Astrocyte (in vitro differentiated cells and primary cell): ENCODE data around the gene WSCD2.

Source experiments
- EZH2 ChIP-seq: IDR thresholded peaks from 2 replicates; pipeline ENCODE4 v1.6.1; 2012; ENCODE audit warnings: mild to moderate bottlenecking, low read length, inconsistent platforms; ENCODE audit not compliant: insufficient read depth
- TF ChIP-seq, protein P1 (sequence below): IDR thresholded peaks from 2 replicates; pipeline ENCODE4 v1.5.1; 2011; ENCODE audit warnings: low read depth, mild to moderate bottlenecking, inconsistent platforms, low read length, moderate library complexity; ENCODE audit not compliant: insufficient read depth

DNA sequence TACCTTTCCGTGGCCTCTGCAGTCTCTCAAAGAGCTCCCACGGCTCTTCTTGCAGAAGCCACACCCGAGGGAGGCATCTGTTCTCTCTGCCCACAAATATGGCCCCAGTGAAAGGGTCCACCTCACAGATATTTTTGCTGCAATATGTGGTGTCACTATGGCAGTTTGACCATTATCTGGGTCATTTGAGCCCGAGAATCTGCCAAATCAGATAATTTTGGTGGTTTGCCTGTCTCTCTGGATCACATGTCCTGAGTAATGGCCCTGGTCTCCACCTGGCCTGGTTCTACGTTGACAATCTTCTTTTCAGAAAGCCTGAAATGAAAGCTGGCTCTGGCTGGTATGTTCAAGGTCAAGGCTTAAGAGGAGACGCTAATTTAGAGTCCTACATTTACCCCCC, 5.7 kb upstream of the WSCD2 start:
- TF ChIP-seq, protein P1, sequence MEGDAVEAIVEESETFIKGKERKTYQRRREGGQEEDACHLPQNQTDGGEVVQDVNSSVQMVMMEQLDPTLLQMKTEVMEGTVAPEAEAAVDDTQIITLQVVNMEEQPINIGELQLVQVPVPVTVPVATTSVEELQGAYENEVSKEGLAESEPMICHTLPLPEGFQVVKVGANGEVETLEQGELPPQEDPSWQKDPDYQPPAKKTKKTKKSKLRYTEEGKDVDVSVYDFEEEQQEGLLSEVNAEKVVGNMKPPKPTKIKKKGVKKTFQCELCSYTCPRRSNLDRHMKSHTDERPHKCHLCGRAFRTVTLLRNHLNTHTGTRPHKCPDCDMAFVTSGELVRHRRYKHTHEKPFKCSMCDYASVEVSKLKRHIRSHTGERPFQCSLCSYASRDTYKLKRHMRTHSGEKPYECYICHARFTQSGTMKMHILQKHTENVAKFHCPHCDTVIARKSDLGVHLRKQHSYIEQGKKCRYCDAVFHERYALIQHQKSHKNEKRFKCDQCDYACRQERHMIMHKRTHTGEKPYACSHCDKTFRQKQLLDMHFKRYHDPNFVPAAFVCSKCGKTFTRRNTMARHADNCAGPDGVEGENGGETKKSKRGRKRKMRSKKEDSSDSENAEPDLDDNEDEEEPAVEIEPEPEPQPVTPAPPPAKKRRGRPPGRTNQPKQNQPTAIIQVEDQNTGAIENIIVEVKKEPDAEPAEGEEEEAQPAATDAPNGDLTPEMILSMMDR, result no peak
- TF ChIP-seq EZH2, result no peak
